Measurements from ENCODE around the gene ULK4.

ULK4 gene

GRCh38 chr3:41627477-41628087, 334.3 kb downstream of the ULK4 start:
- peaks cover 11% of the 10 kb centered on the region for H3K4me1 ChIP-seq (ENCODE audit: insufficient read depth, low read length)
- H3K9me3 ChIP-seq (ENCODE audit: control insufficient read depth, insufficient read depth, low read length): no peaks in the 10 kb centered on the region
- no peak overlapping the region for H3K9ac ChIP-seq (ENCODE audit: low read depth, low read length)
- H3K36me3 ChIP-seq (ENCODE audit: insufficient read depth, low read length): no peaks in the 10 kb centered on the region

GRCh38 chr3:41612853-41613252, 349.1 kb downstream of the ULK4 start:
- Histone ChIP-seq H3K4me1 (ENCODE audit: insufficient read depth, low read length) (no peaks in the 10 kb centered on the region), H3K36me3 (ENCODE audit: insufficient read depth, low read length) (no peaks in the 10 kb centered on the region), H3K9me3 (ENCODE audit: control insufficient read depth, insufficient read depth, low read length) (no peaks in the 10 kb centered on the region), H3K9ac (ENCODE audit: low read depth, low read length) (no peak overlapping the region)

GRCh38 chr3:41611008-41611407, 350.9 kb downstream of the ULK4 start:
- Histone ChIP-seq H3K9me3 (ENCODE audit: control insufficient read depth, insufficient read depth, low read length) (no peaks in the 10 kb centered on the region), H3K36me3 (ENCODE audit: insufficient read depth, low read length) (no peaks in the 10 kb centered on the region), H3K9ac (ENCODE audit: low read depth, low read length) (no peak overlapping the region), H3K4me1 (ENCODE audit: insufficient read depth, low read length) (no peaks in the 10 kb centered on the region)

GRCh38 chr3:41608347-41608746, 353.6 kb downstream of the ULK4 start:
- Histone ChIP-seq H3K9me3 (ENCODE audit: control insufficient read depth, insufficient read depth, low read length) (no peaks in the 10 kb centered on the region), H3K36me3 (ENCODE audit: insufficient read depth, low read length) (no peaks in the 10 kb centered on the region), H3K4me1 (ENCODE audit: insufficient read depth, low read length) (no peaks in the 10 kb centered on the region), H3K9ac (ENCODE audit: low read depth, low read length) (no peak overlapping the region)

GRCh38 chr3:41603807-41604206, 358.1 kb downstream of the ULK4 start:
- Histone ChIP-seq H3K9me3 (ENCODE audit: control insufficient read depth, insufficient read depth, low read length) (no peaks in the 10 kb centered on the region), H3K36me3 (ENCODE audit: insufficient read depth, low read length) (no peaks in the 10 kb centered on the region), H3K9ac (ENCODE audit: low read depth, low read length) (no peak overlapping the region), H3K4me1 (ENCODE audit: insufficient read depth, low read length) (no peaks in the 10 kb centered on the region)

GRCh38 chr3:41602121-41602520, 359.8 kb downstream of the ULK4 start:
- Histone ChIP-seq H3K9me3 (ENCODE audit: control insufficient read depth, insufficient read depth, low read length) (no peaks in the 10 kb centered on the region), H3K36me3 (ENCODE audit: insufficient read depth, low read length) (no peaks in the 10 kb centered on the region), H3K9ac (ENCODE audit: low read depth, low read length) (no peak overlapping the region), H3K4me1 (ENCODE audit: insufficient read depth, low read length) (no peaks in the 10 kb centered on the region)

- Histone ChIP-seq H3K9ac (ENCODE audit: low read depth, low read length) (no peak overlapping the region), H3K36me3 (ENCODE audit: insufficient read depth, low read length) (no peaks in the 10 kb centered on the region), H3K4me1 (ENCODE audit: insufficient read depth, low read length) (no peaks in the 10 kb centered on the region), H3K9me3 (ENCODE audit: control insufficient read depth, insufficient read depth, low read length) (no peaks in the 10 kb centered on the region)
Measured at GRCh38 chr3:41601404-41601987, 360.4 kb downstream of the ULK4 start.

- Histone ChIP-seq H3K9ac (ENCODE audit: low read depth, low read length) (no peak overlapping the region), H3K9me3 (ENCODE audit: control insufficient read depth, insufficient read depth, low read length) (no peaks in the 10 kb centered on the region), H3K4me1 (ENCODE audit: insufficient read depth, low read length) (no peaks in the 10 kb centered on the region), H3K36me3 (ENCODE audit: insufficient read depth, low read length) (no peaks in the 10 kb centered on the region)
Measured at GRCh38 chr3:41600616-41601015, 361.3 kb downstream of the ULK4 start.

- no peaks in the 10 kb centered on the region for H3K36me3 ChIP-seq (ENCODE audit: insufficient read depth, low read length)
Measured at GRCh38 chr3:41599127-41599484, 362.8 kb downstream of the ULK4 start.

GRCh38 chr3:41598402-41599126, 363.3 kb downstream of the ULK4 start:
- H3K4me1 ChIP-seq (ENCODE audit: insufficient read depth, low read length): no peaks in the 10 kb centered on the region
- no peak overlapping the region for H3K9ac ChIP-seq (ENCODE audit: low read depth, low read length)
- H3K9me3 ChIP-seq (ENCODE audit: control insufficient read depth, insufficient read depth, low read length): no peaks in the 10 kb centered on the region
- no peaks in the 10 kb centered on the region for H3K36me3 ChIP-seq (ENCODE audit: insufficient read depth, low read length)

More at GRCh38 chr3:41599127-41599484, 362.8 kb downstream of the ULK4 start:
- no peaks in the 10 kb centered on the region for H3K9me3 ChIP-seq (ENCODE audit: control insufficient read depth, insufficient read depth, low read length)
- H3K4me1 ChIP-seq (ENCODE audit: insufficient read depth, low read length): no peaks in the 10 kb centered on the region
- H3K9ac ChIP-seq (ENCODE audit: low read depth, low read length): no peak overlapping the region

GRCh38 chr3:41593774-41594173, 368.1 kb downstream of the ULK4 start:
- H3K4me1 ChIP-seq (ENCODE audit: insufficient read depth, low read length): no peaks in the 10 kb centered on the region
- H3K9ac ChIP-seq (ENCODE audit: low read depth, low read length): no peak overlapping the region
- no peaks in the 10 kb centered on the region for H3K36me3 ChIP-seq (ENCODE audit: insufficient read depth, low read length)
- no peaks in the 10 kb centered on the region for H3K9me3 ChIP-seq (ENCODE audit: control insufficient read depth, insufficient read depth, low read length)

GRCh38 chr3:41592753-41593510, 369.0 kb downstream of the ULK4 start:
- no peak overlapping the region for H3K9ac ChIP-seq (ENCODE audit: low read depth, low read length)
- no peaks in the 10 kb centered on the region for H3K4me1 ChIP-seq (ENCODE audit: insufficient read depth, low read length)
- H3K36me3 ChIP-seq (ENCODE audit: insufficient read depth, low read length): no peaks in the 10 kb centered on the region
- no peaks in the 10 kb centered on the region for H3K9me3 ChIP-seq (ENCODE audit: control insufficient read depth, insufficient read depth, low read length)

- Histone ChIP-seq H3K9me3 (ENCODE audit: control insufficient read depth, insufficient read depth, low read length) (no peaks in the 10 kb centered on the region), H3K9ac (ENCODE audit: low read depth, low read length) (no peak overlapping the region), H3K36me3 (ENCODE audit: insufficient read depth, low read length) (no peaks in the 10 kb centered on the region), H3K4me1 (ENCODE audit: insufficient read depth, low read length) (peaks cover 6% of the 10 kb centered on the region; the same call in 1 of the 2 replicates)
Measured at GRCh38 chr3:41583014-41583413, 378.9 kb downstream of the ULK4 start.

GRCh38 chr3:41581700-41582099, 380.2 kb downstream of the ULK4 start:
- no peaks in the 10 kb centered on the region for H3K9me3 ChIP-seq (ENCODE audit: control insufficient read depth, insufficient read depth, low read length)
- no peaks in the 10 kb centered on the region for H3K36me3 ChIP-seq (ENCODE audit: insufficient read depth, low read length)
- no peak overlapping the region for H3K9ac ChIP-seq (ENCODE audit: low read depth, low read length)
- peaks cover 11% of the 10 kb centered on the region for H3K4me1 ChIP-seq (ENCODE audit: insufficient read depth, low read length)
